H1 (cell line): ENCODE results near the gene CTXN2. TPM values are rescaled to one million over a fixed set of nuclear protein-coding genes. Genes with fewer than 3 reads are reported as not detected.

Experiments
- CTCF ChIA-PET: fragments of 300-600 bp; sonication (Branson Sonifier 250); formaldehyde crosslinking; loops from one replicate; lab custom pipeline; 2021; ENCODE audit not compliant: partially characterized antibody; lab: Charles Lee
- POLR2A ChIA-PET: fragments of 300-600 bp; sonication (Branson Sonifier 250); formaldehyde crosslinking; loops from one replicate; lab custom pipeline; 2021; ENCODE audit warnings: inconsistent platforms; ENCODE audit not compliant: partially characterized antibody; lab: Charles Lee
- DNase-seq, 2 experiments: peaks; one replicate each; pipeline versions ENCODE4 v3.0.0 to v3.0.0-alpha.2; 2010 to 2022; ENCODE audit warnings: low spot score in 2 of 2, low read depth in 1 of 2, mixed read lengths in 1 of 2
- FAIRE-seq: peaks from 2 replicates; lab custom pipeline; 2011; peaks lifted over from hg19 to GRCh38; lab: Jason Lieb, UNC
- H2AFZ ChIP-seq: 2 replicates; pipeline ENCODE4 v1.8.1; 2012; ENCODE audit warnings: low read length, inconsistent platforms
- H2AK5ac ChIP-seq: 2 replicates; pipeline ENCODE4 v1.6.1; 2013; ENCODE audit warnings: low read depth, low read length
- H2BK120ac ChIP-seq: replicated peaks from 2 replicates; pipeline ENCODE3; 2013; ENCODE audit warnings: low read depth, low read length, inconsistent platforms
- H2BK12ac ChIP-seq: 2 replicates; pipeline ENCODE4 v1.6.1; 2013; ENCODE audit warnings: low read depth, low read length
- H2BK15ac ChIP-seq: 2 replicates; pipeline ENCODE4 v1.6.1; 2013; ENCODE audit warnings: low read length
- H2BK20ac ChIP-seq: 2 replicates; pipeline ENCODE4 v1.6.1; 2013; ENCODE audit warnings: low read length
- H2BK5ac ChIP-seq: 2 replicates; pipeline ENCODE4 v1.6.1; 2013; ENCODE audit warnings: low read depth, low read length
- H3K14ac ChIP-seq: 2 replicates; pipeline ENCODE4 v1.6.1; 2013; ENCODE audit warnings: inconsistent platforms; ENCODE audit not compliant: insufficient read length
- H3K18ac ChIP-seq: 2 replicates; pipeline ENCODE4 v1.6.1; 2013; ENCODE audit warnings: low read length; ENCODE audit errors: extremely low read depth
- H3K23ac ChIP-seq: 2 replicates; pipeline ENCODE4 v1.6.1; 2013; ENCODE audit warnings: inconsistent platforms; ENCODE audit not compliant: insufficient read length
- H3K23me2 ChIP-seq: 2 replicates; pipeline ENCODE4 v1.6.1; 2013; ENCODE audit warnings: low read depth, low read length
- H3K27ac ChIP-seq: 2 replicates; pipeline ENCODE4 v1.6.1; 2011; ENCODE audit warnings: low read depth, low read length, inconsistent platforms
- H3K27me3 ChIP-seq, 4 experiments: replicated peaks in 1 of 4; 1 replicate in 1 of 4; 2 replicates in 3 of 4; pipeline versions ENCODE4 v1.6.1 to v1.8.1; 2011 to 2013; ENCODE audit warnings: low read length in 3 of 4, mild to moderate bottlenecking in 3 of 4, inconsistent platforms in 2 of 4, mixed read lengths in 2 of 4, moderate library complexity in 1 of 4; ENCODE audit not compliant: control insufficient read depth in 3 of 4, insufficient read depth in 3 of 4; ENCODE audit errors: extremely low read depth in 1 of 4
- H3K36me3 ChIP-seq, 4 experiments: 2 replicates each; pipeline versions ENCODE4 v1.6.1 to v1.8.1; 2011 to 2013; ENCODE audit warnings: mild to moderate bottlenecking in 4 of 4, low read length in 3 of 4, moderate library complexity in 2 of 4, control low read depth in 1 of 4, inconsistent platforms in 1 of 4; ENCODE audit not compliant: insufficient read depth in 4 of 4, control insufficient read depth in 2 of 4
- H3K4ac ChIP-seq: replicated peaks from 2 replicates; pipeline ENCODE3; 2013; ENCODE audit warnings: low read length, low read depth, mixed read lengths, inconsistent platforms; ENCODE audit not compliant: insufficient read length
- H3K4me1 ChIP-seq, 4 experiments: replicated peaks in 1 of 4; 1 replicate in 1 of 4; 2 replicates in 3 of 4; pipeline versions ENCODE4 v1.6.1 to v1.8.1; 2011 to 2013; ENCODE audit warnings: low read length in 3 of 4, inconsistent platforms in 2 of 4, mixed read lengths in 1 of 4; ENCODE audit not compliant: insufficient read depth in 4 of 4, control insufficient read depth in 3 of 4
- H3K4me2 ChIP-seq, 2 experiments: 2 replicates each; pipeline versions ENCODE4 v1.6.1 to v1.8.1; 2011 to 2013; ENCODE audit warnings: low read depth in 2 of 2, low read length in 2 of 2, control low read depth in 1 of 2, inconsistent platforms in 1 of 2, mild to moderate bottlenecking in 1 of 2; ENCODE audit not compliant: insufficient read depth in 1 of 2
- H3K4me3 ChIP-seq, 4 experiments: fragments of 200-600, 300-600 bp in 1 of 4; sonication (generic), shearing (Covaris generic), sonication (Bioruptor Twin) in 1 of 4; 2 replicates each; pipeline versions ENCODE4 v1.5.1 to v1.8.1; 2011 to 2016; ENCODE audit warnings: low read length in 4 of 4, low read depth in 3 of 4, control low read depth in 2 of 4, inconsistent platforms in 2 of 4, mild to moderate bottlenecking in 2 of 4, mixed read lengths in 1 of 4, moderate library complexity in 1 of 4; ENCODE audit not compliant: insufficient read depth in 2 of 4; ENCODE audit errors: extremely low read depth in 1 of 4
- H3K56ac ChIP-seq: replicated peaks from 2 replicates; pipeline ENCODE3; 2013; ENCODE audit warnings: low read depth, mild to moderate bottlenecking, mixed read lengths, low read length, inconsistent platforms; ENCODE audit not compliant: insufficient read length
- H3K79me1 ChIP-seq: 2 replicates; pipeline ENCODE4 v1.6.1; 2013; ENCODE audit warnings: low read depth, low read length, control low read depth
- H3K79me2 ChIP-seq, 2 experiments: 2 replicates each; pipeline versions ENCODE4 v1.6.1 to v1.8.1; 2012 to 2013; ENCODE audit warnings: low read length in 2 of 2, mild to moderate bottlenecking in 2 of 2, inconsistent platforms in 1 of 2; ENCODE audit not compliant: insufficient read depth in 2 of 2, control insufficient read depth in 1 of 2
- H3K9ac ChIP-seq, 4 experiments: replicated peaks in 1 of 4; 1 replicate in 1 of 4; 2 replicates in 3 of 4; pipeline versions ENCODE4 v1.6.1 to v1.8.1; 2011 to 2013; ENCODE audit warnings: low read depth in 3 of 4, low read length in 3 of 4, control low read depth in 2 of 4, mild to moderate bottlenecking in 2 of 4, moderate library complexity in 2 of 4, inconsistent platforms in 1 of 4; ENCODE audit errors: extremely low read depth in 1 of 4
- H3K9me3 ChIP-seq, 2 experiments: 2 replicates each; pipeline versions ENCODE4 v1.6.1 to v1.8.1; 2012 to 2013; ENCODE audit warnings: mild to moderate bottlenecking in 2 of 2, moderate library complexity in 2 of 2, control low read depth in 1 of 2, inconsistent platforms in 1 of 2, low read depth in 1 of 2, low read length in 1 of 2, mixed read lengths in 1 of 2; ENCODE audit not compliant: insufficient read depth in 2 of 2
- H4K20me1 ChIP-seq, 2 experiments: replicated peaks in 1 of 2; 2 replicates each; pipeline versions ENCODE3 to v1.8.1; 2011 to 2013; ENCODE audit warnings: inconsistent platforms in 2 of 2, low read length in 2 of 2, mild to moderate bottlenecking in 1 of 2; ENCODE audit not compliant: insufficient read depth in 2 of 2, control insufficient read depth in 1 of 2
- H4K5ac ChIP-seq: 2 replicates; pipeline ENCODE4 v1.6.1; 2013; ENCODE audit warnings: low read length, low read depth, mixed read lengths, inconsistent platforms; ENCODE audit not compliant: insufficient read length
- H4K8ac ChIP-seq: 2 replicates; pipeline ENCODE4 v1.8.0; 2013; ENCODE audit warnings: mild to moderate bottlenecking, moderate library complexity, low read length, inconsistent platforms; ENCODE audit not compliant: insufficient read depth; ENCODE audit errors: extremely low read depth
- H4K91ac ChIP-seq: replicated peaks from 2 replicates; pipeline ENCODE3; 2013; ENCODE audit warnings: low read length, mixed read lengths, inconsistent platforms; ENCODE audit not compliant: insufficient read length
- CHD1 ChIP-seq: IDR thresholded peaks from 2 replicates; pipeline ENCODE4 v1.6.1; 2012; ENCODE audit warnings: low read depth, low read length, improper control_type of control experiment
- GABPA ChIP-seq: IDR thresholded peaks from 2 replicates; pipeline ENCODE4 v1.6.1; 2011; ENCODE audit warnings: mild to moderate bottlenecking, low read length, moderate library complexity, borderline replicate concordance; ENCODE audit not compliant: insufficient read depth
- JUN ChIP-seq: IDR thresholded peaks from 2 replicates; pipeline ENCODE4 v1.6.1; 2011; ENCODE audit warnings: low read depth, mild to moderate bottlenecking, improper control_type of control experiment, low read length
- JUND ChIP-seq: IDR thresholded peaks from 2 replicates; pipeline ENCODE4 v1.6.1; 2011; ENCODE audit warnings: mild to moderate bottlenecking, improper control_type of control experiment, low read length
- RAD21 ChIP-seq, 2 experiments: IDR thresholded peaks in 1 of 2; conservative IDR thresholded peaks in 1 of 2; 2 replicates each; pipeline ENCODE4 v1.6.1; 2011; ENCODE audit warnings: low read depth in 2 of 2, low read length in 2 of 2, improper control_type of control experiment in 1 of 2, inconsistent platforms in 1 of 2, mild to moderate bottlenecking in 1 of 2, moderate library complexity in 1 of 2
- SP2 ChIP-seq: IDR thresholded peaks from 2 replicates; pipeline ENCODE4 v1.6.1; 2012; ENCODE audit warnings: mild to moderate bottlenecking, low read length, inconsistent platforms
- TEAD4 ChIP-seq: IDR thresholded peaks from 2 replicates; pipeline ENCODE4 v1.6.1; 2012; ENCODE audit warnings: low read depth, low read length, inconsistent platforms, mixed read lengths
- WGBS, 2 experiments: shearing (Covaris generic) in 1 of 2; methylation state at CpG; one replicate each; pipeline versions ENCODE4 v1.1.6 to v1.1.7; 2013 to 2015; ENCODE audit warnings: low lambda C conversion rate in 2 of 2, mixed read lengths in 2 of 2, inconsistent platforms in 1 of 2, low coverage in 1 of 2, missing lambda C conversion rate in 1 of 2; ENCODE audit not compliant: insufficient replicate concordance in 2 of 2, insufficient coverage in 1 of 2, insufficient read length in 1 of 2; ENCODE audit errors: extremely low coverage in 1 of 2, missing lambda C conversion rate in 1 of 2; 5-methylcytosine and 5-hydroxymethylcytosine counted together
- polyA plus RNA-seq, 7 experiments: library from polyadenylated mRNA; depleted of rRNA in 3 of 7; stranded (reverse) in 5 of 7; unstranded in 2 of 7; fragments of >200 nt in 5 of 7; fragments of 200-250 nt in 2 of 7; gene quantifications; 1 replicate in 5 of 7; 2 replicates in 1 of 7; 4 replicates in 1 of 7; pipeline versions ENCODE4 v1.2.1 to v1.2.3, GENCODE V29; 2011 to 2013; ENCODE audit warnings: missing spikeins in 2 of 7, mixed read lengths in 2 of 7
- total RNA-seq: library from RNA; stranded (reverse); fragmentation: NEBNext Ultra II Directional; extraction: Animal tissue kit (Norgen Biotek cat#: 25700); gene quantifications from 2 replicates; pipeline ENCODE4 v1.2.1, GENCODE V29; 2021
- TF ChIP-seq, protein P1 (sequence below): IDR thresholded peaks from 2 replicates; pipeline ENCODE4 v1.6.1; 2012; ENCODE audit warnings: inconsistent platforms
- TF ChIP-seq, protein P2 (sequence below): IDR thresholded peaks from 2 replicates; pipeline ENCODE4 v1.6.1; 2012; ENCODE audit warnings: low read length, inconsistent platforms
- TF ChIP-seq, protein P3 (sequence below): IDR thresholded peaks from 2 replicates; pipeline ENCODE4 v1.6.1; 2011; ENCODE audit warnings: low read length, improper control_type of control experiment

Gene CTXN2
- total and polyA plus RNA-seq, 2 of the 8 experiments (the other 6 are each of a cell fraction or from before 2014, with no cell fraction given) = 0.08 TPM; not detected in 1

DNA sequence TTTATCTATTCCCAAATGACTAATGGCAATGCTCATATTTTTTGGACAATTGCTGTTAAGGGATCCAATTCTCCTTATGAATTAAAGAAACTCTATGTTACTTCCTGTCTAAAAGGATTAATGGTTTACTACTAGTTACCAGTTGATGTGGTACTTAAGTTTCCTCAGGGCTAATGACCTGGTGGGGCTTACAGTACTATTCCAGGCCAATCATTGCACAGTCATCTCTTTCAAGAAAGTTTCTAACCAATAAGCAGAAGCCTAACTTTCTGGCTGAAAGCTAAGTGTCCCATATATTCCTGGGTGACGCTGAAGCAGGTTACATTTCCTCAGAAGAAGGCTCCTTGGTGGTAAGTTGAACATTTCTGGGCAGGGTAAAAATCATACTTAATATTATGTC is 14.5 kb downstream of the CTXN2 start, which contains the start of gene SLC12A1:
Gene SLC12A1 (plus strand): TSS at position 322 of the 400 bp plus-strand sequence. CDS start 1,418 bp downstream, outside the sequence.
- H3K56ac ChIP-seq = no peak within 1 kb of the TSS
- H3K14ac ChIP-seq = no peak within 1 kb of the TSS
- no peak within 1 kb of the TSS for H2AK5ac ChIP-seq
- H2BK5ac ChIP-seq = no peak within 1 kb of the TSS
- no peak within 1 kb of the TSS for H2BK20ac ChIP-seq
- no peaks in the 10 kb centered on the region for H3K23me2 ChIP-seq
- no peak within 1 kb of the TSS for H3K9ac ChIP-seq
- CTCF ChIA-PET = no interaction called here
- H3K4me1 ChIP-seq = no peaks in the 10 kb centered on the region; a peak in 1 of 7 replicates
- no peaks in the 10 kb centered on the region for H3K79me1 ChIP-seq
- no peaks in the 10 kb centered on the region for H4K20me1 ChIP-seq
- TF ChIP-seq RAD21 (IDR thresholded peaks at IDR 0.05 in 1 of 2, conservative IDR thresholded peaks at IDR 0.05 in 1 of 2; ENCODE audit: low read depth in 2 of 2, low read length in 2 of 2) (no peak), GABPA (no peak), JUND (no peak), TEAD4 (no peak), SP2 (no peak), JUN (no peak), CHD1 (no peak)
- TF ChIP-seq, protein P1, sequence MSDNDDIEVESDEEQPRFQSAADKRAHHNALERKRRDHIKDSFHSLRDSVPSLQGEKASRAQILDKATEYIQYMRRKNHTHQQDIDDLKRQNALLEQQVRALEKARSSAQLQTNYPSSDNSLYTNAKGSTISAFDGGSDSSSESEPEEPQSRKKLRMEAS = no peak
- TF ChIP-seq, protein P2, sequence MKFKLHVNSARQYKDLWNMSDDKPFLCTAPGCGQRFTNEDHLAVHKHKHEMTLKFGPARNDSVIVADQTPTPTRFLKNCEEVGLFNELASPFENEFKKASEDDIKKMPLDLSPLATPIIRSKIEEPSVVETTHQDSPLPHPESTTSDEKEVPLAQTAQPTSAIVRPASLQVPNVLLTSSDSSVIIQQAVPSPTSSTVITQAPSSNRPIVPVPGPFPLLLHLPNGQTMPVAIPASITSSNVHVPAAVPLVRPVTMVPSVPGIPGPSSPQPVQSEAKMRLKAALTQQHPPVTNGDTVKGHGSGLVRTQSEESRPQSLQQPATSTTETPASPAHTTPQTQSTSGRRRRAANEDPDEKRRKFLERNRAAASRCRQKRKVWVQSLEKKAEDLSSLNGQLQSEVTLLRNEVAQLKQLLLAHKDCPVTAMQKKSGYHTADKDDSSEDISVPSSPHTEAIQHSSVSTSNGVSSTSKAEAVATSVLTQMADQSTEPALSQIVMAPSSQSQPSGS = no peak
- TF ChIP-seq, protein P3, sequence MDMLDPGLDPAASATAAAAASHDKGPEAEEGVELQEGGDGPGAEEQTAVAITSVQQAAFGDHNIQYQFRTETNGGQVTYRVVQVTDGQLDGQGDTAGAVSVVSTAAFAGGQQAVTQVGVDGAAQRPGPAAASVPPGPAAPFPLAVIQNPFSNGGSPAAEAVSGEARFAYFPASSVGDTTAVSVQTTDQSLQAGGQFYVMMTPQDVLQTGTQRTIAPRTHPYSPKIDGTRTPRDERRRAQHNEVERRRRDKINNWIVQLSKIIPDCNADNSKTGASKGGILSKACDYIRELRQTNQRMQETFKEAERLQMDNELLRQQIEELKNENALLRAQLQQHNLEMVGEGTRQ = no peak
- no peak within 1 kb of the TSS for H3K4me3 ChIP-seq
- 80% methylated on average over 1 of the region's 1 CpG; no CpG with 5 or more reads in 1 of the 2 experiments for WGBS, 2 experiments
- H2AFZ ChIP-seq = no peak within 1 kb of the TSS
- no peak within 1 kb of the TSS for H4K5ac ChIP-seq
- no peak within 1 kb of the TSS for H3K27ac ChIP-seq
- H4K91ac ChIP-seq = no peak within 1 kb of the TSS
- no peak within 1 kb of the TSS for H2BK15ac ChIP-seq
- H3K27me3 ChIP-seq = peaks cover 0 to 1% (median 0%) of the 10 kb centered on the region in 4 experiments; a peak in 1 of 7 replicates
- H3K9me3 ChIP-seq = no peaks in the 10 kb centered on the region
- FAIRE-seq = no peak
- POLR2A ChIA-PET = no interaction called here
- H3K18ac ChIP-seq = no peak within 1 kb of the TSS
- no peak for DNase-seq
- H3K4ac ChIP-seq = no peak within 1 kb of the TSS
- no peak within 1 kb of the TSS for H3K4me2 ChIP-seq
- H3K36me3 ChIP-seq = no peaks in the 10 kb centered on the region
- H3K23ac ChIP-seq = no peak within 1 kb of the TSS
- H4K8ac ChIP-seq = no peak within 1 kb of the TSS
- no peak within 1 kb of the TSS for H2BK12ac ChIP-seq
- no peaks in the 10 kb centered on the region for H3K79me2 ChIP-seq
- no peak within 1 kb of the TSS for H2BK120ac ChIP-seq
